Measurements from ENCODE around the gene XYLT1.

XYLT1 gene

GRCh38 chr16:17309510-17309909, 161.2 kb downstream of the XYLT1 start (continued):
- TF ChIP-seq ZNF776 (tag by site-specific recombination; IDR thresholded peaks at IDR 0.05; ENCODE audit: borderline replicate concordance) (no peak), PRDM10 (tag by site-specific recombination; IDR thresholded peaks at IDR 0.05) (no peak), ZNF48 (tag by site-specific recombination; IDR thresholded peaks at IDR 0.05) (no peak), ZNF571 (tag by site-specific recombination; IDR thresholded peaks at IDR 0.05) (no peak), ZNF585B (tag by site-specific recombination; IDR thresholded peaks at IDR 0.05) (no peak), ZNF138 (tag by site-specific recombination; IDR thresholded peaks at IDR 0.05; ENCODE audit: borderline replicate concordance) (no peak), ZNF155 (tag by site-specific recombination; IDR thresholded peaks at IDR 0.05) (no peak), ZNF530 (tag by site-specific recombination; IDR thresholded peaks at IDR 0.05; ENCODE audit: low read depth) (no peak)
- TF ChIP-seq, protein P1, sequence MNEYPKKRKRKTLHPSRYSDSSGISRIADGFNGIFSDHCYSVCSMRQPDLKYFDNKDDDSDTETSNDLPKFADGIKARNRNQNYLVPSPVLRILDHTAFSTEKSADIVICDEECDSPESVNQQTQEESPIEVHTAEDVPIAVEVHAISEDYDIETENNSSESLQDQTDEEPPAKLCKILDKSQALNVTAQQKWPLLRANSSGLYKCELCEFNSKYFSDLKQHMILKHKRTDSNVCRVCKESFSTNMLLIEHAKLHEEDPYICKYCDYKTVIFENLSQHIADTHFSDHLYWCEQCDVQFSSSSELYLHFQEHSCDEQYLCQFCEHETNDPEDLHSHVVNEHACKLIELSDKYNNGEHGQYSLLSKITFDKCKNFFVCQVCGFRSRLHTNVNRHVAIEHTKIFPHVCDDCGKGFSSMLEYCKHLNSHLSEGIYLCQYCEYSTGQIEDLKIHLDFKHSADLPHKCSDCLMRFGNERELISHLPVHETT (tag by site-specific recombination; IDR thresholded peaks at IDR 0.05): no peak

DNA sequence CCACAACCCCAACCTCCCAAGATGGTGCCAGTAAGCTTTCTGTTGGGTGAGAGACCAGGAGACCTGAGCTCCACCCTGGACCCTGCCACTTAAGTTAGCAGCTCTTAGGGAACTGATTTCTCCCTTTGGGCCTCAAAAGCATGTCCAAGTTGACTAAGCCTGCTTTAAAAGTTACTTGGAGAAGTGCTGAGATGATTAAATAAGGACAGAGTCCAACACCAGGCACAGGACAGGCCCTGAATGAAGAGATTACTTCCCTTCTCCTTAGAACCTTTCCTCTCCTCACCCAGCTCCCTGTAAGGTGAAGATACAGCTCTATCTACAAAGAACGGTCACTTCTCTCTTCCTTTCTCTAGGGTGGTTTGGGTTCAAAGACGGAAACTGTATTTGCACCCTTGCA, 162.6 kb downstream of the XYLT1 start:
- ChIA-PET POLR2A (no interaction called here), CTCF (no interaction called here)
- Histone ChIP-seq H3K4me3 (ENCODE audit: low read depth, low read length) (no peak overlapping the region), H3K27ac (ENCODE audit: extremely low read depth, low read depth, low read length) (no peak overlapping the region), H3K4me1 (ENCODE audit: control insufficient read depth, insufficient read depth, low read length) (no peaks in the 10 kb centered on the region), H3K9me3 (ENCODE audit: control insufficient read depth, insufficient read depth, low read depth, low read length) (no peaks in the 10 kb centered on the region), H3K36me3 (ENCODE audit: control insufficient read depth in 2 of 2, insufficient read depth in 1 of 2, low read length in 2 of 2) (no peaks in the 10 kb centered on the region)
- TF ChIP-seq ZNF133 (tag by site-specific recombination; IDR thresholded peaks at IDR 0.05): no peak
- no peak for TF ChIP-seq ZNF423 (tag by site-specific recombination; IDR thresholded peaks at IDR 0.05)
- TF ChIP-seq ZNF433 (tag by site-specific recombination; IDR thresholded peaks at IDR 0.05; ENCODE audit: low read depth): no peak
- TF ChIP-seq ZNF624 (tag by site-specific recombination; IDR thresholded peaks at IDR 0.05): no peak
- TF ChIP-seq PRDM10 (tag by site-specific recombination; IDR thresholded peaks at IDR 0.05): no peak
- TF ChIP-seq ZNF404 (tag by site-specific recombination; IDR thresholded peaks at IDR 0.05): no peak
- TF ChIP-seq ZNF121 (tag by site-specific recombination; IDR thresholded peaks at IDR 0.05): no peak
- TF ChIP-seq PRDM1 (tag by site-specific recombination; IDR thresholded peaks at IDR 0.05): no peak
- no peak for TF ChIP-seq ZNF488 (tag by site-specific recombination; IDR thresholded peaks at IDR 0.05)
- TF ChIP-seq ZNF518A (tag by site-specific recombination; conservative IDR thresholded peaks at IDR 0.05; ENCODE audit: low read depth): no peak
- no peak for TF ChIP-seq PBX3 (CRISPR knock-in tag; IDR thresholded peaks at IDR 0.05)
- TF ChIP-seq ZNF843 (tag by site-specific recombination; IDR thresholded peaks at IDR 0.05): no peak
- no peak for TF ChIP-seq ZFP3 (tag by site-specific recombination; IDR thresholded peaks at IDR 0.05; ENCODE audit: low read depth)

All from HEK293 (cell line).